ENCODE results near the gene C9orf50.

C9orf50 gene

GRCh38 chr9:129579294-129579693 lies 41.6 kb downstream of the C9orf50 start:
- no peaks in the 10 kb centered on the region for H3K36me3 ChIP-seq (ENCODE audit: control insufficient read depth, insufficient read depth, low read length)
- no peaks in the 10 kb centered on the region for H3K9me3 ChIP-seq (ENCODE audit: control insufficient read depth, insufficient read depth, low read length)
- H3K27me3 ChIP-seq (ENCODE audit: control insufficient read depth, insufficient read depth, low read length): peaks cover 2% of the 10 kb centered on the region
- H3K4me1 ChIP-seq (ENCODE audit: control insufficient read depth, insufficient read depth, low read length): peaks cover 2% of the 10 kb centered on the region
- H3K4me3 ChIP-seq (ENCODE audit: low read depth, low read length): no peak overlapping the region
- no peak overlapping the region for H3K9ac ChIP-seq (ENCODE audit: low read depth, low read length)

GRCh38 chr9:129576546-129577543 lies 44.1 kb downstream of the C9orf50 start:
- H3K9me3 ChIP-seq (ENCODE audit: control insufficient read depth, insufficient read depth, low read length): no peaks in the 10 kb centered on the region
- peaks cover 2% of the 10 kb centered on the region for H3K27me3 ChIP-seq (ENCODE audit: control insufficient read depth, insufficient read depth, low read length)
- no peak overlapping the region for H3K9ac ChIP-seq (ENCODE audit: low read depth, low read length)
- no peaks in the 10 kb centered on the region for H3K4me1 ChIP-seq (ENCODE audit: control insufficient read depth, insufficient read depth, low read length)
- no peak overlapping the region for H3K4me3 ChIP-seq (ENCODE audit: low read depth, low read length)
- H3K36me3 ChIP-seq (ENCODE audit: control insufficient read depth, insufficient read depth, low read length): no peaks in the 10 kb centered on the region

GRCh38 chr9:129575818-129576217 lies 45.1 kb downstream of the C9orf50 start:
- no peak overlapping the region for H3K9ac ChIP-seq (ENCODE audit: low read depth, low read length)
- no peak overlapping the region for H3K4me3 ChIP-seq (ENCODE audit: low read depth, low read length)

GRCh38 chr9:129574911-129575585 lies 45.9 kb downstream of the C9orf50 start:
- no peaks in the 10 kb centered on the region for H3K9me3 ChIP-seq (ENCODE audit: control insufficient read depth, insufficient read depth, low read length)
- no peaks in the 10 kb centered on the region for H3K36me3 ChIP-seq (ENCODE audit: control insufficient read depth, insufficient read depth, low read length)
- H3K4me3 ChIP-seq (ENCODE audit: low read depth, low read length): no peak overlapping the region
- no peaks in the 10 kb centered on the region for H3K27me3 ChIP-seq (ENCODE audit: control insufficient read depth, insufficient read depth, low read length)
- no peak overlapping the region for H3K9ac ChIP-seq (ENCODE audit: low read depth, low read length)
- H3K4me1 ChIP-seq (ENCODE audit: control insufficient read depth, insufficient read depth, low read length): peaks cover 5% of the 10 kb centered on the region

More at GRCh38 chr9:129575818-129576217, 45.1 kb downstream of the C9orf50 start:
- Histone ChIP-seq H3K36me3 (ENCODE audit: control insufficient read depth, insufficient read depth, low read length) (no peaks in the 10 kb centered on the region), H3K27me3 (ENCODE audit: control insufficient read depth, insufficient read depth, low read length) (peaks cover 2% of the 10 kb centered on the region), H3K4me1 (ENCODE audit: control insufficient read depth, insufficient read depth, low read length) (peaks cover under 1% of the 10 kb centered on the region), H3K9me3 (ENCODE audit: control insufficient read depth, insufficient read depth, low read length) (no peaks in the 10 kb centered on the region)

- no peaks in the 10 kb centered on the region for H3K36me3 ChIP-seq (ENCODE audit: control insufficient read depth, insufficient read depth, low read length)
- H3K27me3 ChIP-seq (ENCODE audit: control insufficient read depth, insufficient read depth, low read length): no peaks in the 10 kb centered on the region
- no peak overlapping the region for H3K9ac ChIP-seq (ENCODE audit: low read depth, low read length)
- no peak overlapping the region for H3K4me3 ChIP-seq (ENCODE audit: low read depth, low read length)
- no peaks in the 10 kb centered on the region for H3K9me3 ChIP-seq (ENCODE audit: control insufficient read depth, insufficient read depth, low read length)
- H3K4me1 ChIP-seq (ENCODE audit: control insufficient read depth, insufficient read depth, low read length): peaks cover 12% of the 10 kb centered on the region
Observed at GRCh38 chr9:129573977-129574376, 46.9 kb downstream of the C9orf50 start.

- peaks cover 12% of the 10 kb centered on the region for H3K4me1 ChIP-seq (ENCODE audit: control insufficient read depth, insufficient read depth, low read length)
Observed at GRCh38 chr9:129572517-129572916, 48.4 kb downstream of the C9orf50 start.

GRCh38 chr9:129572052-129572425 lies 48.9 kb downstream of the C9orf50 start:
- no peaks in the 10 kb centered on the region for H3K9me3 ChIP-seq (ENCODE audit: control insufficient read depth, insufficient read depth, low read length)
- no peak overlapping the region for H3K4me3 ChIP-seq (ENCODE audit: low read depth, low read length)
- H3K4me1 ChIP-seq (ENCODE audit: control insufficient read depth, insufficient read depth, low read length): peaks cover 12% of the 10 kb centered on the region
- H3K27me3 ChIP-seq (ENCODE audit: control insufficient read depth, insufficient read depth, low read length): no peaks in the 10 kb centered on the region
- no peak overlapping the region for H3K9ac ChIP-seq (ENCODE audit: low read depth, low read length)
- no peaks in the 10 kb centered on the region for H3K36me3 ChIP-seq (ENCODE audit: control insufficient read depth, insufficient read depth, low read length)

More at GRCh38 chr9:129572517-129572916, 48.4 kb downstream of the C9orf50 start:
- Histone ChIP-seq H3K9me3 (ENCODE audit: control insufficient read depth, insufficient read depth, low read length) (no peaks in the 10 kb centered on the region), H3K27me3 (ENCODE audit: control insufficient read depth, insufficient read depth, low read length) (no peaks in the 10 kb centered on the region), H3K9ac (ENCODE audit: low read depth, low read length) (no peak overlapping the region), H3K36me3 (ENCODE audit: control insufficient read depth, insufficient read depth, low read length) (no peaks in the 10 kb centered on the region), H3K4me3 (ENCODE audit: low read depth, low read length) (no peak overlapping the region)

- H3K9me3 ChIP-seq (ENCODE audit: control insufficient read depth, insufficient read depth, low read length): no peaks in the 10 kb centered on the region
- H3K9ac ChIP-seq (ENCODE audit: low read depth, low read length): no peak overlapping the region
Observed at GRCh38 chr9:129571298-129572051, 49.4 kb downstream of the C9orf50 start.

GRCh38 chr9:129570450-129571297 lies 50.2 kb downstream of the C9orf50 start:
- no peaks in the 10 kb centered on the region for H3K36me3 ChIP-seq (ENCODE audit: control insufficient read depth, insufficient read depth, low read length)
- no peak overlapping the region for H3K9ac ChIP-seq (ENCODE audit: low read depth, low read length)
- no peaks in the 10 kb centered on the region for H3K27me3 ChIP-seq (ENCODE audit: control insufficient read depth, insufficient read depth, low read length)
- peaks cover 12% of the 10 kb centered on the region for H3K4me1 ChIP-seq (ENCODE audit: control insufficient read depth, insufficient read depth, low read length)
- H3K4me3 ChIP-seq (ENCODE audit: low read depth, low read length): no peak overlapping the region
- H3K9me3 ChIP-seq (ENCODE audit: control insufficient read depth, insufficient read depth, low read length): no peaks in the 10 kb centered on the region

More at GRCh38 chr9:129571298-129572051, 49.4 kb downstream of the C9orf50 start:
- H3K4me3 ChIP-seq (ENCODE audit: low read depth, low read length): no peak overlapping the region
- H3K27me3 ChIP-seq (ENCODE audit: control insufficient read depth, insufficient read depth, low read length): no peaks in the 10 kb centered on the region
- no peaks in the 10 kb centered on the region for H3K36me3 ChIP-seq (ENCODE audit: control insufficient read depth, insufficient read depth, low read length)
- peaks cover 12% of the 10 kb centered on the region for H3K4me1 ChIP-seq (ENCODE audit: control insufficient read depth, insufficient read depth, low read length)

- Histone ChIP-seq H3K27me3 (ENCODE audit: control insufficient read depth, insufficient read depth, low read length) (no peaks in the 10 kb centered on the region), H3K4me1 (ENCODE audit: control insufficient read depth, insufficient read depth, low read length) (peaks cover 12% of the 10 kb centered on the region), H3K4me3 (ENCODE audit: low read depth, low read length) (no peak overlapping the region), H3K36me3 (ENCODE audit: control insufficient read depth, insufficient read depth, low read length) (no peaks in the 10 kb centered on the region), H3K9me3 (ENCODE audit: control insufficient read depth, insufficient read depth, low read length) (no peaks in the 10 kb centered on the region), H3K9ac (ENCODE audit: low read depth, low read length) (no peak overlapping the region)
Observed at GRCh38 chr9:129569502-129570449, 51.1 kb downstream of the C9orf50 start.

Data from iPS-15b (cell line).